WTC11 (cell line): Measurements from ENCODE around the gene MYBPC1.

Experiments used
- AFF4 ChIP-seq: sonication (generic); formaldehyde crosslinking; IDR thresholded peaks from 2 replicates; pipeline ENCODE4 v1.8.1; 2023; ENCODE audit warnings: mild to moderate bottlenecking, missing genetic modification reagents, borderline replicate concordance
- CREB1 ChIP-seq: sonication (generic); formaldehyde crosslinking; IDR thresholded peaks from 2 replicates; pipeline ENCODE4 v1.8.0; 2023; ENCODE audit warnings: mild to moderate bottlenecking, missing genetic modification reagents
- CREM ChIP-seq: sonication (generic); formaldehyde crosslinking; IDR thresholded peaks from 2 replicates; pipeline ENCODE4 v1.8.1; 2022; ENCODE audit warnings: mild to moderate bottlenecking, missing genetic modification reagents, moderate library complexity
- CTCF ChIP-seq: fragments of 200-600 bp; IDR thresholded peaks from 2 replicates; pipeline ENCODE4 v1.8.0; 2022; ENCODE audit warnings: antibody characterized with exemption
- FOXK1 ChIP-seq: sonication (generic); formaldehyde crosslinking; IDR thresholded peaks from 2 replicates; pipeline ENCODE4 v1.8.0; 2022; ENCODE audit warnings: mild to moderate bottlenecking, moderate library complexity, missing genetic modification reagents
- HMGXB4 ChIP-seq: sonication (generic); formaldehyde crosslinking; IDR thresholded peaks from 2 replicates; pipeline ENCODE4 v1.8.1; 2023; ENCODE audit warnings: mild to moderate bottlenecking, moderate library complexity, missing genetic modification reagents
- OVOL2 ChIP-seq: fragments of 250-450 bp; sonication (Bioruptor Pico); IDR thresholded peaks from 2 replicates; pipeline ENCODE4 v1.9.0; 2021; ENCODE audit warnings: mild to moderate bottlenecking, borderline replicate concordance
- PRRX2 ChIP-seq: fragments of 250-450 bp; sonication (Bioruptor Pico); IDR thresholded peaks from 2 replicates; pipeline ENCODE4 v1.8.0; 2021; ENCODE audit warnings: mild to moderate bottlenecking
- ZBTB43 ChIP-seq: sonication (generic); formaldehyde crosslinking; IDR thresholded peaks from 2 replicates; pipeline ENCODE4 v1.8.1; 2023; ENCODE audit warnings: mild to moderate bottlenecking, missing genetic modification reagents
- ZNF512 ChIP-seq: sonication (generic); formaldehyde crosslinking; IDR thresholded peaks from 2 replicates; pipeline ENCODE4 v1.8.1; 2022; ENCODE audit warnings: missing genetic modification reagents, borderline replicate concordance

- no peak for TF ChIP-seq OVOL2
- TF ChIP-seq CTCF: no peak
- TF ChIP-seq PRRX2 (CRISPR knock-in tag): no peak
- no peak for TF ChIP-seq ZNF512 (CRISPR knock-in tag)
- no peak for TF ChIP-seq ZBTB43 (CRISPR knock-in tag)
- no peak for TF ChIP-seq CREM (CRISPR knock-in tag)
- TF ChIP-seq CREB1 (CRISPR knock-in tag): no peak
- TF ChIP-seq AFF4 (CRISPR knock-in tag): no peak
- TF ChIP-seq FOXK1: no peak
- TF ChIP-seq HMGXB4 (CRISPR knock-in tag): no peak
Measured at GRCh38 chr12:101663298-101663697, 68.5 kb downstream of the MYBPC1 start.
